Spinal cord (tissue), 10 donors: ENCODE results near the gene ARMCX2. TPM values are rescaled to one million over a fixed set of nuclear protein-coding genes. Genes with fewer than 3 reads are reported as not detected.

Source experiments
- DNase-seq, 6 donors: peaks; one replicate each; pipeline versions ENCODE4 v3.0.0 to v3.0.0-alpha.2; 2013 to 2015; ENCODE audit warnings: low spot score in 6 of 6, low read depth in 4 of 6
- H3K27ac ChIP-seq: one replicate; pipeline ENCODE4 v1.5.1; 2013; ENCODE audit warnings: low read depth, low read length, control low read depth
- H3K27me3 ChIP-seq: one replicate; pipeline ENCODE4 v1.6.1; 2013; ENCODE audit warnings: low read length; ENCODE audit not compliant: control insufficient read depth, insufficient read depth
- H3K36me3 ChIP-seq: one replicate; pipeline ENCODE4 v1.6.1; 2013; ENCODE audit warnings: low read length; ENCODE audit not compliant: control insufficient read depth, insufficient read depth
- H3K4me1 ChIP-seq: one replicate; pipeline ENCODE4 v1.6.1; 2013; ENCODE audit warnings: low read length; ENCODE audit not compliant: control insufficient read depth, insufficient read depth
- H3K4me3 ChIP-seq: one replicate; pipeline ENCODE4 v1.5.1; 2013; ENCODE audit warnings: low read depth, low read length, control low read depth
- H3K9me3 ChIP-seq: one replicate; pipeline ENCODE4 v1.6.1; 2013; ENCODE audit warnings: low read length; ENCODE audit not compliant: control insufficient read depth, insufficient read depth
- whole genome bisulfite sequencing: methylation state at CpG from one replicate; pipeline ENCODE4 v1.1.5; 2013; ENCODE audit warnings: missing lambda C conversion rate; ENCODE audit not compliant: insufficient coverage; 5-methylcytosine and 5-hydroxymethylcytosine counted together
- polyA plus RNA-seq, 2 donors: library from polyadenylated mRNA; unstranded; fragments of 120-200 nt; gene quantifications; one replicate each; pipeline ENCODE4 v1.2.1, GENCODE V29; 2013; ENCODE audit not compliant: insufficient read length in 2 of 2
- small RNA-seq: library from RNA; depleted of rRNA; stranded (forward); fragments of <200 nt; gene quantifications from one replicate; pipeline ENCODE3, GENCODE V24; 2014; ENCODE audit warnings: low replicate concordance
- total RNA-seq, 2 donors: library from RNA; depleted of rRNA in 1 of 2; stranded (reverse); fragments of 120-200 nt in 1 of 2; fragments of >200 nt in 1 of 2; gene quantifications; one replicate each; pipeline versions ENCODE4 v1.2.3 to v1.2.4, GENCODE V29; 2013 to 2014
- donor health status: healthy.

The ARMCX2 gene
- total and polyA plus RNA-seq, 4 donors = 67.4 to 83.8 (median 78.0) TPM

GRCh38 chrX:101617211-101618191, 42.1 kb downstream of the ARMCX2 start, which contains the start of gene ARMCX6:
Gene ARMCX6 (minus strand): TSS chrX:101618000. CDS start chrX:101616620, 1,380 bp downstream.
- H3K27ac ChIP-seq = peak within 1 kb of the TSS; percentile 86
- peak in 5 of 6 donors; percentile 49 to 94 (median 71) for DNase-seq
- H3K4me3 ChIP-seq = peak within 1 kb of the TSS; percentile 75
- peaks cover 6% of the 10 kb centered on the region for H3K4me1 ChIP-seq
- H3K36me3 ChIP-seq = peaks cover 4% of the 10 kb centered on the region
- H3K27me3 ChIP-seq = no peaks in the 10 kb centered on the region
- H3K9me3 ChIP-seq = no peaks in the 10 kb centered on the region
- 27% methylated on average over 20 of the region's 39 CpGs for WGBS

DNA sequence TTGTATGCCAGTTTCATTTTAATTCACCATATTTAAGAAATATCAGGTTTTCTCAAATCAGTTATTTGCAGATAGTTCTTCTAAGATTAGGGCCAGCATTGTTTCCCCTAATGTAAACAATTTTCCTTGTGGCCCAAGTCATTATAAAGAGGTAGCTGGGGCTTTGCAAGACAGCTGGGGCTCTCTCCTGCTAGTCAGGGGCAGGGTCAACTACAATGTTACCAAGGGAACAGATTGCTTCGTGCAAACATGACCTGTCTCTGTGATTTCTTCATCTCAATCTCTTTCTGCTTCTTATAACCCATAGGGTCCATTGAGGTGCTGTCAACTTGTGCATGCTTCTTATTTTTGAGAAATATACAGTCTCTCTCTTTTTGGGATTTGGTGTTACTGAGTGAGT, 53.9 kb downstream of the ARMCX2 start:
- no peak for DNase-seq
- Histone ChIP-seq H3K4me1 (no peaks in the 10 kb centered on the region), H3K27ac (no peak overlapping the region), H3K9me3 (no peaks in the 10 kb centered on the region), H3K27me3 (no peaks in the 10 kb centered on the region), H3K4me3 (no peak overlapping the region), H3K36me3 (no peaks in the 10 kb centered on the region)
- WGBS = 20% methylated on average over 1 of the region's 1 CpG

Small RNA genes within 50 kb of the gene (small RNA-seq; reads per million reads assigned to genes)
- gene RNU6-30P (not detected), gene RNU6-587P (not detected)

Other genes with a start within 250 kb of the ARMCX2 start
- gene ARMCX4, start 174.4 kb downstream of the ARMCX2 start, total RNA-seq = 10 to 100 TPM; 15.9 to 16.6 TPM
- gene ARMCX4, start 174.4 kb downstream of the ARMCX2 start, polyA plus RNA-seq = 10 to 100 TPM; 26.1 to 29.8 TPM
- gene ARMCX1, start 109.3 kb downstream of the ARMCX2 start, total RNA-seq = 10 to 100 TPM; 54.4 to 60.0 TPM
- gene ARMCX1, start 109.3 kb downstream of the ARMCX2 start, polyA plus RNA-seq = 10 to 100 TPM; 57.8 to 60.6 TPM
- gene ARMCX6, start 41.9 kb downstream of the ARMCX2 start, total RNA-seq = 10 to 100 TPM; 33.3 to 74.4 TPM
- 10 to 100 TPM; 61.2 to 64.5 TPM for gene ARMCX6, start 41.9 kb downstream of the ARMCX2 start, polyA plus RNA-seq
- gene ARMCX3, start 36.7 kb downstream of the ARMCX2 start, total RNA-seq = 100 to 1,000 TPM in 1 of 2 donors, 10 to 100 TPM in 1; 89.8 to 114 TPM
- gene ARMCX3, start 36.7 kb downstream of the ARMCX2 start, polyA plus RNA-seq = 100 to 1,000 TPM; 110 to 142 TPM